Measurements from ENCODE around the gene NRP1.

GRCh38 chr10:33335551-33335800 lies 1.0 kb upstream of the NRP1 start:
- TF ChIP-seq SOX15 (CRISPR knock-in tag; IDR thresholded peaks at IDR 0.05) (no peak), ZNF512 (CRISPR knock-in tag; IDR thresholded peaks at IDR 0.05; ENCODE audit: borderline replicate concordance) (no peak), NR2C2 (CRISPR knock-in tag; IDR thresholded peaks at IDR 0.05) (no peak), CTCF (IDR thresholded peaks at IDR 0.05) (no peak), ZNF416 (CRISPR knock-in tag; IDR thresholded peaks at IDR 0.05) (no peak), SMAD3 (CRISPR knock-in tag; IDR thresholded peaks at IDR 0.05; ENCODE audit: borderline replicate concordance) (no peak), NFYB (CRISPR knock-in tag; conservative IDR thresholded peaks at IDR 0.05; ENCODE audit: low read depth) (no peak), IRF2 (CRISPR knock-in tag; IDR thresholded peaks at IDR 0.05; ENCODE audit: borderline replicate concordance, low read depth) (no peak), ARID4B (CRISPR knock-in tag; IDR thresholded peaks at IDR 0.05; ENCODE audit: borderline replicate concordance) (no peak), ESRRA (CRISPR knock-in tag; IDR thresholded peaks at IDR 0.05; ENCODE audit: borderline replicate concordance) (no peak), TEAD4 (CRISPR knock-in tag; IDR thresholded peaks at IDR 0.05) (no peak), GTF2I (CRISPR knock-in tag; conservative IDR thresholded peaks at IDR 0.05) (no peak), JAZF1 (CRISPR knock-in tag; IDR thresholded peaks at IDR 0.05) (no peak)

Measured in WTC11 (cell line).